ENCODE results near the gene CCNG2. TPM values are rescaled to one million over a fixed set of nuclear protein-coding genes. Genes with fewer than 3 reads are reported as not detected.
A peak's percentile ranks its signal among the peaks of the same experiment; 100 is the strongest.

The CCNG2 gene
- total RNA-seq, result 10 to 100 TPM; 24.0 to 91.8 (median 45.8) TPM

DNA sequence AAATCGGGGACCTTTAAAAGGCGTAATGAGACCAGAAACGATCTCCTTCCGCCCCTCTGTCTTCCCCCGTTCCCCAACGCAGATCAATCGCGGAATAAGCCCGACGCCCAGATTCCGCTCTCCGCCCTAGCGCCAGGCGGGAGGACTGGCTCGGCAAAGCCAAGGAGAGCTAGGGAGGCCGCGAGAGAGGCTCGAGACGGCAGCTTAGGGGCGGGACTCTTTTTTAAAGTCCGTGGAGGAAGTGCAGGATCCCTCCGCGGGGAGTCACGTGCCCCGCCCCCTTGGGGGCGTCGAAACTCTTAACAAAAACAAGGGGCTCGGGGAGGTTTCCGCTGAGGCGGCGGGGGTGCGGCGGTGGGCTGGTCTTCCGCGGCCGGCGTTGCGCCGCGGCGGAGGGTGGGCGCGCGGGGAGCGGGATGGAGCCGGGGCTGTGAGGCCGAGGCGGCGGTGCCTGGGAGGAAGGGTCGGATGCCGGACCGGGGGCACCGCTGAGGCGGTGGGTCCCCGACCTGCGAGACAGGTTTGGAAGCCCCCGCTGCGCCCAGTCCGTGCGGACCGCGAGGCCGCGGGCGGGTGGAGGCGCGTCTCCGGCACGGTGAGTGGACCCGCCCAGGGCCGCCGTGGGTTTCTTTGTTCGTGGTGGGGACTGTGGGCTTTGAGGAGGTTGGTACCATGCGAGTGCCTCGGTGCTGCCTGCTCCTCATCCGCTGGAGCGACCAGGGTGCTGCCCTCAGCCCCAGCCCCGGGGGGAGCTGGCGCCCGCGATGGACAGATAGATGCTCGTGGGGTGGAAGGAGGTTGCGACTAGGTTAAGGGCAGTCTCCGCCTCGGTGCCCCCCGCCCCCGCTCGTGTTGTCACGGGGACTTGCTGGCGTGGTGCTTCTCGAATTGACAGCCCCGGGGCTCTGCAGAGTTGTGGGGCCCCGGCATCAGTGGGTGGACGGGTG is at the start of gene CCNG2:
CCNG2 (plus strand) TSS at position 296 of the 947 bp plus-strand sequence. CDS start 1,326 bp downstream, outside the sequence.
- 0% methylated on average over 35 of the region's 94 CpGs for WGBS
- Histone ChIP-seq H3K36me3 (peaks cover 17% of the 10 kb centered on the region), H3K27ac (peak within 1 kb of the TSS; percentile 94), H3K27me3 (no peaks in the 10 kb centered on the region), H3K4me1 (peaks cover 43% of the 10 kb centered on the region), H3K9me3 (no peaks in the 10 kb centered on the region), H3K4me3 (peak within 1 kb of the TSS; percentile 98)
- no peak for TF ChIP-seq EP300 (IDR thresholded peaks at IDR 0.05)
- TF ChIP-seq POLR2AphosphoS5 (IDR thresholded peaks at IDR 0.05), result peak; percentile 41 to 89 (median 88)
- peak in 1 of 2 donors; percentile 76 for TF ChIP-seq POLR2A (IDR thresholded peaks at IDR 0.05)
- TF ChIP-seq CTCF (IDR thresholded peaks at IDR 0.05), result no peak
- peak; percentile 93 to 95 for DNase-seq (ENCODE audit: low spot score in 2 of 2)

DNA sequence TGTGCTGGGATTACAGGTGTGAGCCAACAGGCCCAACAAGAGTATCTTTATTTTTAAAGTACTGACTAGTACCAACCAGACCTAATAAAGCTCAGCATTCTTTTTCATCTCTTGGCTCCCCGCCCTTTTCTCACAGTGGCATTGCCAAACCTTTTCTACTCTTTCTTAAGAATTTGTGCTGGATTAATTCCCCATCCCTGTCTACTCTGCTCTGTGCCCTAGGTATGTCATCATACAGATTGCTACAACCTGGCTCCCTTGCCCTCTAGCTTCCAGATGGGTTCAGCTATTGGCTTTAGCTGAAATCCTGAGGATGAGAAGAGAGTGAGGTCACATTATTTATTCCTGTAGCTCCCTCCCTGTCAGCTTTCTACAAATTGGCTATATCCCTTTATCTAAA is 46.3 kb upstream of the CCNG2 start:
- no peak overlapping the region for H3K4me3 ChIP-seq
- no peaks in the 10 kb centered on the region for H3K9me3 ChIP-seq
- H3K4me1 ChIP-seq, result peaks cover under 1% of the 10 kb centered on the region
- WGBS, result 39% methylated on average over 1 of the region's 1 CpG
- no peaks in the 10 kb centered on the region for H3K36me3 ChIP-seq
- no peaks in the 10 kb centered on the region for H3K27me3 ChIP-seq
- no peak for TF ChIP-seq POLR2A (IDR thresholded peaks at IDR 0.05)
- no peak for TF ChIP-seq CTCF (IDR thresholded peaks at IDR 0.05)
- no peak for TF ChIP-seq EP300 (IDR thresholded peaks at IDR 0.05)
- no peak for TF ChIP-seq POLR2AphosphoS5 (IDR thresholded peaks at IDR 0.05)
- no peak for DNase-seq (ENCODE audit: low spot score in 2 of 2)
- no peak overlapping the region for H3K27ac ChIP-seq

DNA sequence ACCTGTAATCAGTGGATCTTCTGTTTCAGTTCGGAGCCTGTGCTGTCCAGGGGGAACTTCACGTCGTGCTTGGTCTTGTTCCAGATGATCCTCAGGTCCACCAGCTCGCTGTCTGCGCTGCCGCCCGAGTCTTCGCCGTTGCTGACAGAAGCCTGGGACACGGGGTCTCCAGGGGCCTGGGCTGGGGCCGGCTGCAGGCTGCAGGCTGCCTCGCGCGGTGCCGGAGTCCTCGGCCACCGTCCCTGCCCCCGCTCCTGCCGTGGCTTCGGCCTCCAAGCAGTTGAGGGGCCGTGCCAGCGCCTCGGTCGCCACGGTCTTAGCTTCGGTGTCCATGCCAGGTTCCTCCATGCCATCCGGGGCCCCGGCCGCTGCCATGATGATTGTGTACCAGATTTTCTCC is 43.9 kb upstream of the CCNG2 start:
- 93% methylated on average over 29 of the region's 29 CpGs for WGBS
- Histone ChIP-seq H3K4me3 (no peak overlapping the region), H3K27me3 (no peaks in the 10 kb centered on the region), H3K36me3 (no peaks in the 10 kb centered on the region), H3K4me1 (no peaks in the 10 kb centered on the region), H3K27ac (no peak overlapping the region), H3K9me3 (no peaks in the 10 kb centered on the region)
- TF ChIP-seq POLR2AphosphoS5 (IDR thresholded peaks at IDR 0.05), result no peak
- TF ChIP-seq POLR2A (IDR thresholded peaks at IDR 0.05), result no peak
- TF ChIP-seq CTCF (IDR thresholded peaks at IDR 0.05), result no peak
- no peak for TF ChIP-seq EP300 (IDR thresholded peaks at IDR 0.05)
- DNase-seq (ENCODE audit: low spot score in 2 of 2), result no peak

DNA sequence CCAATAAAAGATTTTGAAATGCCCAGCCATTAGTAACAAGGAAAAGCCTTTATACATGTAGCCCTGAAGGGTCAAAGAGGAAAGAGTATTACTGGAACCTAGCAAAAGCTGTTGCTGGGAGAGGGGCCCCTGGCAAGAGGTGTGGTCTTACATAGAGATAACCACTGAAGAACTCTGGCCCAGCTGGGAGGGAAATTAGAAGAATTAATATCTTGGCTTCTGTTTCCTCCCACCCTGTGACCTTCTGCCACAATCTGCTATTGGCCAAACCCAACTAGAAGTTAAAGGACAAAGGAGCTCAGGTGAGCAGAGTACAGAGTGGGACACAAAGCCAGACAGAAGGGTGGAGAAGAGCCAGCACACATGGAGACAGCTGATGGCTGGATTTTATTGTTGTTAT is 39.3 kb upstream of the CCNG2 start:
- DNase-seq (ENCODE audit: low spot score in 2 of 2), result no peak

More for the DNA sequence above, 39.3 kb upstream of the CCNG2 start:
- no peak overlapping the region for H3K4me3 ChIP-seq
- no peaks in the 10 kb centered on the region for H3K9me3 ChIP-seq
- no peaks in the 10 kb centered on the region for H3K36me3 ChIP-seq
- TF ChIP-seq POLR2A (IDR thresholded peaks at IDR 0.05), result no peak
- no peak for TF ChIP-seq CTCF (IDR thresholded peaks at IDR 0.05)
- TF ChIP-seq EP300 (IDR thresholded peaks at IDR 0.05), result no peak
- no peak for TF ChIP-seq POLR2AphosphoS5 (IDR thresholded peaks at IDR 0.05)
- peaks cover 7% of the 10 kb centered on the region for H3K4me1 ChIP-seq
- no peak overlapping the region for H3K27ac ChIP-seq
- no peaks in the 10 kb centered on the region for H3K27me3 ChIP-seq
